HG03571 (cell line): ENCODE measurements around the gene POLR1A.

ENCODE experiments used
- ATAC-seq: cut with Tn5 transposase; IDR thresholded peaks from one replicate; pipeline ENCODE4 v1.9.1; 2021; ENCODE audit not compliant: unreplicated experiment

The POLR1A gene

GRCh38 chr2:86023366-86023712, 82.3 kb downstream of the POLR1A start:
- ATAC-seq: no peak

- no peak for ATAC-seq
Observed at GRCh38 chr2:86022661-86023365, 82.9 kb downstream of the POLR1A start.

DNA sequence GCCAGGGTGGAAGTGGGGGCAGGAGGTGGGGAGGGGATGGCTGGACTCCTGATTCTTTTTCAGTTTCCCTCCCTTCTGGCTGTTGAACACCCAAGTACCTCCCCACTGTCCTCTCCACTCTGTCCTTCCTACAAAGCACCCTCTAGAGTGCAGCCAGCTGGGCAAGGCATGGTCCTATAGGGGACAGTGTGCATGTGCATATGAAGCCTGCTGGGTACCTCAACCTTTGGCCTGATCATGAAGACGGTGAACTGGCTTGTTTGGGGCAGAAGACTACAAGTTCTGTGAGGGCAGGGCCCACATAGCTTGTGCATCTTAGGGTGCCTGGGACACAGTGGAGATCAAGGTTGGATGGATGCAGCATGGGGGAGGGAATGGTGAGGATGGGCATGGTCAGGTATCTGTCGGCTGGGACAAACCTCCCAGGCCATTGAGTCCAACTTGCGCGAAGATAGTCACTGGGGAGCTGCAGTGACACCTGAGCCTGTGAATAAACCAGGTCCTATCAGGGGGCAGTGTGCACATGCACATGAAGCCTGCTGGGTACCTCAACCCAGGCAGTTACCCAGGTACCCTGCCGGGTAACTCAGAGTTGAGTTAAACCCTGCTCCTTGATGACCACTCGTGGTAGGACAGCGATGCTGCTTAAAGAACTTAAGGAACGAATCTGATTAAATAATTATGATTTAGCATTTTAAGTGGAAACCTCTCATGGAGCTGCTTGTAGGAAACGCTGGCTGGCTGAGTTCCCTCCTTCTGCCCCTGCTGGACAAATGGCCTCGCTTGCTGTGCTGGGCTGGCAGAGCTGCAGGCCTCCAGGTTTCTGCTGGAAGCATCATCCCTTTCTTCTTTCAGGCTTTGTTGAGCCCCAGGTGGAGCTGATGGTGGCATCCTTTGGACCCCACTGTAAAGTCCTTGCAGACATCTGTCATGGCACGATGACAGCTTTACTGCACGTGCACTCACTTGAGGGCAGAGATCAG, 84.0 kb downstream of the POLR1A start:
- ATAC-seq: no peak

- no peak for ATAC-seq
Observed at GRCh38 chr2:86020984-86021383, 84.7 kb downstream of the POLR1A start.

GRCh38 chr2:86019121-86019520, 86.6 kb downstream of the POLR1A start:
- ATAC-seq: no peak

- no peak for ATAC-seq
Observed at GRCh38 chr2:86017901-86018896, 87.5 kb downstream of the POLR1A start.

GRCh38 chr2:86016581-86016980, 89.1 kb downstream of the POLR1A start:
- no peak for ATAC-seq

GRCh38 chr2:86015699-86016098, 90.0 kb downstream of the POLR1A start:
- ATAC-seq: no peak

- ATAC-seq: no peak
Observed at GRCh38 chr2:86015006-86015405, 90.7 kb downstream of the POLR1A start.

DNA sequence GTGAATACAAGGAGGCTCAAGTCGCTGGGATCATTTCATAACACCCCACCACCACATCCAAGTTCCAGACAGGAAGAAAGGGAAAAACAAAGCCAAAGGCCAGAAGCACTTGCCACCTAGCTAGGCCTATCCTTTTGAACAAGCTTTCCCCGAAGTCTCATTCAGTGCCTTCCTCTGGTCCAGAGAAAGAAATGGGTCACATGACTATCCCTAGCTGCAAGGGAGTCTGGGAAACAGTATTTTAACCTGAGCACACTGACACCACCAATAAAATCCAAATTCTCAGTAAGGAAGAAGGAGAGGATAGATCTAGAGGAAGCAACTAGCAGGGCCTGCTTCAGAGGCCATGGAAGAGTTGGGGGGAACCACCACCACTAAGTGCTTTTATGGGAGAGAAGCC, 91.2 kb downstream of the POLR1A start:
- no peak for ATAC-seq

GRCh38 chr2:86012007-86012712, 93.5 kb downstream of the POLR1A start:
- ATAC-seq: no peak

DNA sequence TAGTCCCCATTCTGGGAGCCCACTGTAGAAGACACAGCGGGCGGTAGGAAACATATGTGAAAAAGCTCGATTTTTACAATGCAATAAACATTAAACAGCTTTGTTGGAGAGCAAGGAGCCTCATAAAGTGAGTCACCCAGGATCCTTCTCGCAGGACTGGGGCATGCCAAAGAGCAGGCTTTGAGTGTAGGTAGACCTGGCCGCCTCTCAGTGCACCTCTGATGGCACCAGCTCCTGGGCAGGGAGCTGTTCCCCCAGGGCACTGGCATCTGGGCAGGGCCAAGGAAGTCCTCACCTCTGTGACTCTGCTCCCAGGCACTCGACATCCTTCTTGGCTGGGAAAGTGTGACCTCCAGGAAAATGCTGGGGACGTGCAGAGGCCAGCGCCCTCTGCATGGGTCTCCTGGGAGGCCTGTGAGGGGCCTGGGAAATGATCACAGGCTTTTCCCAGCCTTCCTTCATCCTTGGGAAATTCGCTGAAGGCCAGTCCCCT, 94.2 kb downstream of the POLR1A start:
- ATAC-seq: no peak

DNA sequence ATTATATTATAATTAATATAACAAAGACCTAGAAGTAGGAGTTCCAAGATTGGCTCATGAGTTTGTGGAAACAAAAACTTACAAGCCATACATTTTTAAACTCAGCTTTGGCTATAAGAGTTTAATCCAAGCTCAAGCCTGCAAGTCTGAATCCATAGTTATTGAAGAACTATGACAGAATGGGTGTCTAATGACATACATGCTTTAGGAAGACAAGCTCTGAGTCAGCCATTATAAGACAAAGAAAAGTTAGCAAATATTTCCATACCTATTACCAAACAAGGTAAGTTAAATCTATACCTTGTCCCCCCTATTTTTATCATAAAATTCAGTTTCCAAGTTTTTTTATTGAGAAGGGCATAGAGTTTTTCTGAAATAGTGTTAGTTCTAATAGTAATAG, 95.6 kb downstream of the POLR1A start:
- no peak for ATAC-seq

GRCh38 chr2:86006524-86006923, 99.2 kb downstream of the POLR1A start:
- no peak for ATAC-seq

DNA sequence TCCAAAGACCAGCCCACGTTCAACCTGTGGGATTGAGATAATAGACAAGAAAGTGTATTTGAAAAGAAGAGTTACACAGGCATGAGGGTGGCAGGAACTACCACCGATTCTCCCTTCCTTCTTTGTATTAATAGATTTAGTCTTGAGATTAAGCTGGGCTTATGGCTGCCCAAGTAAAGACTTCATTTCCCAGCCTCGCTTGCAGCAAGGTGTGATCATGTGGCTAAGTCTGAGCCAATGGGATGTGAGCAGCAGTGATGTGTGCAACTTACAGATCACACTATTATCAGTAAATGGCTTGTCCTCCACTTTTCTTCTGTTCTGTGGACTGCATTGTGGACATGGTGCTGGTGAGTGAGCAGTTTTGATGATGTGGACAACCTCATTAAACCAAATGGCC, 101.7 kb downstream of the POLR1A start:
- ATAC-seq: no peak

DNA sequence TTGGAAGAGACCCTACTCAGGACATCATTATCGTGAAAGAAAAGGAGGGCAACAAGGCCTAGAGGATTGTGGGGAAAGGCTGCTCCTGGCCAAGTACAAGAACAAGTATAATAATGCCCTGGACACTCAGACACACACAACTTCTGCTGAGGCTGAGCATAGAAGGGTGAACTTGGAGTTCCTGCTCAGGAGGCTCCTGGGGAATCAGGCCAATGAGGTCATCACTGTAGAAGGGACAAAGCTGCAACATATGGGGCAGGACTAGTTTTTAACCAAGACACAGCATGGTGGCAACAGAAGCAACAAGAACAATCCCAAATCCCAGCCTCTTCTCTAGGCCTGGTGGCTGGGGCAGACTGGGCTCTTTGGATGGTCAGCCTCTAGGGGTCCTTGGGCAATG, 102.6 kb downstream of the POLR1A start:
- no peak for ATAC-seq

- ATAC-seq: no peak
Observed at GRCh38 chr2:86002375-86002774, 103.3 kb downstream of the POLR1A start.

DNA sequence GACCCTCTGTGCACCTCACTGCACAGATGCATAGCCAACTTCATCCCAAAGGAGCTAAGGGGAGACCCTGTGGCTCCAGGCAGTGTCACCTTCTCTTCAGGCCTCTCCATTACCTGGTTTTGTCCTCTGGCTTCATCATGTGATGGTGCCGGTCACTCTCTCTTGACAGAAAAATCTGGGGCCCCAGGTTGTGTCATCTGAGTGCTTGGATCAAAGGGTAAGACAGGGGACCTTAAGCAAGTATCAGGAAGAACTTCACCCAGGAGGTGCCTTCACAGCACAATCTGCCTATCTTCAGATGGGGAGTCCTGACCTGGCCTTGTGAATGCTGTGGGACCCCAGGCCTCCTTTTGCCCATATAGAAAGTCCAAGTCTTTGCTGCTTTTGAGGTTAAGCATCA, 104.4 kb downstream of the POLR1A start:
- ATAC-seq: no peak

- ATAC-seq: no peak
Observed at GRCh38 chr2:86000938-86001312, 104.8 kb downstream of the POLR1A start.
